Colonic mucosa (tissue), 4 donors: Measurements from ENCODE around the gene TOM1. TPM values are rescaled to one million over a fixed set of nuclear protein-coding genes. Genes with fewer than 3 reads are reported as not detected.
A peak's percentile ranks its signal among the peaks of the same experiment; 100 is the strongest.

Experiments used
- DNase-seq: peaks from one replicate; pipeline ENCODE4 v3.0.0-alpha.2; 2020
- H3K27ac ChIP-seq: fragments of 200-600 bp; one replicate; pipeline ENCODE4 v1.8.0; 2021
- H3K27me3 ChIP-seq: fragments of 200-600 bp; one replicate; pipeline ENCODE4 v1.8.0; 2021
- H3K36me3 ChIP-seq: fragments of 200-600 bp; one replicate; pipeline ENCODE4 v1.8.0; 2021
- H3K4me1 ChIP-seq: fragments of 200-600 bp; one replicate; pipeline ENCODE4 v1.8.0; 2021; ENCODE audit warnings: mild to moderate bottlenecking
- H3K4me3 ChIP-seq: fragments of 200-600 bp; one replicate; pipeline ENCODE4 v1.8.0; 2021
- H3K9ac ChIP-seq, 2 donors: one replicate each; pipeline ENCODE4 v1.7.0; 2013; ENCODE audit warnings: control low read depth in 2 of 2, low read depth in 2 of 2, low read length in 2 of 2
- H3K9me3 ChIP-seq: fragments of 200-600 bp; one replicate; pipeline ENCODE4 v1.8.0; 2021
- intact Hi-C: fragments of 100-400 bp; cut with DNase I; formaldehyde crosslinking; loops from one replicate; pipeline ENCODE4 v1.14.1; 2022
- total RNA-seq, 2 donors: library from RNA; stranded (reverse); fragmentation: NEBNext Ultra II Directional in 1 of 2; extraction: Animal tissue kit (Norgen Biotek cat#: 25700) in 1 of 2; gene quantifications; one replicate each; pipeline ENCODE4 v1.2.1, GENCODE V29; 2021
- TF ChIP-seq, protein P1 (sequence below): fragments of 200-600 bp; IDR thresholded peaks from one replicate; pipeline ENCODE4 v1.8.0; 2022; ENCODE audit warnings: antibody characterized with exemption, mild to moderate bottlenecking
- donor health status: healthy.
- donor health status: DM: no; HTN: no; CAD: no.
- donor health status: DM: no; HTN: no; CAD: no.

TOM1 gene
- total RNA-seq, 2 donors from 2014 or later = 43.0 to 60.3 TPM

DNA sequence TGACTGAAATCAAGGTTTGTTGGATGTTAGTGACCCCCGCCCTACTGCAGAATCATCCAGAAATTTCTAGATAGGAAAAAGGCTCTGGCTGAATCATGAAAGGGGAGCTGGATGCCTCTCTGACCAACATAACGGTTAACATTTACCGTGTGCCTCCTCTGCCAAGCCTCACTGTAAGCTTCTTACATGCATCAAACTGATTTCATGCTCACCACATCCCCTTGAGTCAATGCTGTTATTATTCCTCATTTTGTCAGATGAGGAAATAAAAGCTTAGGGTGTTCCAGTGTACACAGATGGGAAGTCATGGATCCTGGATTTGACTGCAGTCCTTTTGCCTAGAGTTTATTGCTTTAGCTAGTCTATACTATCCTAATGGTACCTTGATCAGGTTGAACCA, 75.3 kb downstream of the TOM1 start:
- intact Hi-C loops = no loop called here
- Histone ChIP-seq H3K9ac (peak overlapping the region in 1 of 2 donors; percentile 8), H3K4me1 (peaks cover 9% of the 10 kb centered on the region), H3K4me3 (no peak overlapping the region), H3K36me3 (no peaks in the 10 kb centered on the region), H3K27ac (no peak overlapping the region), H3K9me3 (no peaks in the 10 kb centered on the region), H3K27me3 (no peaks in the 10 kb centered on the region)
- no peak for DNase-seq
- TF ChIP-seq, protein P1, sequence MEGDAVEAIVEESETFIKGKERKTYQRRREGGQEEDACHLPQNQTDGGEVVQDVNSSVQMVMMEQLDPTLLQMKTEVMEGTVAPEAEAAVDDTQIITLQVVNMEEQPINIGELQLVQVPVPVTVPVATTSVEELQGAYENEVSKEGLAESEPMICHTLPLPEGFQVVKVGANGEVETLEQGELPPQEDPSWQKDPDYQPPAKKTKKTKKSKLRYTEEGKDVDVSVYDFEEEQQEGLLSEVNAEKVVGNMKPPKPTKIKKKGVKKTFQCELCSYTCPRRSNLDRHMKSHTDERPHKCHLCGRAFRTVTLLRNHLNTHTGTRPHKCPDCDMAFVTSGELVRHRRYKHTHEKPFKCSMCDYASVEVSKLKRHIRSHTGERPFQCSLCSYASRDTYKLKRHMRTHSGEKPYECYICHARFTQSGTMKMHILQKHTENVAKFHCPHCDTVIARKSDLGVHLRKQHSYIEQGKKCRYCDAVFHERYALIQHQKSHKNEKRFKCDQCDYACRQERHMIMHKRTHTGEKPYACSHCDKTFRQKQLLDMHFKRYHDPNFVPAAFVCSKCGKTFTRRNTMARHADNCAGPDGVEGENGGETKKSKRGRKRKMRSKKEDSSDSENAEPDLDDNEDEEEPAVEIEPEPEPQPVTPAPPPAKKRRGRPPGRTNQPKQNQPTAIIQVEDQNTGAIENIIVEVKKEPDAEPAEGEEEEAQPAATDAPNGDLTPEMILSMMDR = no peak

- TF ChIP-seq, protein P1 = no peak
- DNase-seq = no peak
- intact Hi-C loops = no loop called here
- Histone ChIP-seq H3K27ac (no peak overlapping the region), H3K9me3 (no peaks in the 10 kb centered on the region), H3K4me3 (no peak overlapping the region), H3K9ac (peak overlapping the region in 1 of 2 donors; percentile 8), H3K4me1 (peaks cover 14% of the 10 kb centered on the region), H3K27me3 (no peaks in the 10 kb centered on the region), H3K36me3 (no peaks in the 10 kb centered on the region)
These were observed 75.8 kb downstream of the TOM1 start for GRCh38 chr22:35375526-35375925.

- no peaks in the 10 kb centered on the region for H3K9me3 ChIP-seq
- H3K36me3 ChIP-seq = no peaks in the 10 kb centered on the region
- intact Hi-C loops = no loop called here
- peak overlapping the region in 1 of 2 donors; percentile 74 for H3K9ac ChIP-seq
- TF ChIP-seq, protein P1 = no peak
- no peak overlapping the region for H3K4me3 ChIP-seq
- H3K27me3 ChIP-seq = no peaks in the 10 kb centered on the region
- H3K4me1 ChIP-seq = peaks cover 14% of the 10 kb centered on the region
- peak overlapping the region; percentile 79 for H3K27ac ChIP-seq
- peak; percentile 96 for DNase-seq
These were observed 77.2 kb downstream of the TOM1 start for GRCh38 chr22:35376728-35377472.

- intact Hi-C loops = no loop called here
- DNase-seq = no peak
- Histone ChIP-seq H3K4me3 (no peak overlapping the region), H3K27me3 (no peaks in the 10 kb centered on the region), H3K9ac (peak overlapping the region in 1 of 2 donors; percentile 68), H3K4me1 (peaks cover 14% of the 10 kb centered on the region), H3K36me3 (no peaks in the 10 kb centered on the region), H3K27ac (peak overlapping the region; percentile 79), H3K9me3 (no peaks in the 10 kb centered on the region)
- TF ChIP-seq, protein P1 = no peak
These were observed 78.0 kb downstream of the TOM1 start for GRCh38 chr22:35377735-35378134.

DNA sequence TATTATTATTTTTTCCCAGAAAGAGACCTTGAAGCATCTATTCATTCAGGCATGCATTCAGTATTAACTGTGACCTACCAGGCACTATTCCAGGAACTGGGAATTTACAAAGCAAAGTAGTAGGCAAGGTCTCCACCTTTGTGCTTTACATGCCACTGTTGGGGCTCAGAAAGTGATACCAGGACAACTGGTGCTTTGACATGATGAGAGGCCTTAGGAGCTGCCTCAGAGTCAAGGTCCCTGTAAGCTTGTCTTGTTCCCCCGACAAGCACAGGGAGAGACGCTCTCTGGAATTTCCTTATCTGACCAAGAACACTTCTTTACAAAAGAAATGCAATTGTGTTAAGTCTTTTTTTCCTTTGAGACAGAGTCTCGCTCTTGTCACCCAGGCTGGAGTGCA, 78.9 kb downstream of the TOM1 start:
- Histone ChIP-seq H3K27ac (peak overlapping the region; percentile 79), H3K9ac (peak overlapping the region in 1 of 2 donors; percentile 68), H3K27me3 (no peaks in the 10 kb centered on the region), H3K4me3 (no peak overlapping the region), H3K9me3 (no peaks in the 10 kb centered on the region), H3K4me1 (peaks cover 14% of the 10 kb centered on the region), H3K36me3 (no peaks in the 10 kb centered on the region)
- TF ChIP-seq, protein P1 = no peak
- DNase-seq = no peak
- intact Hi-C loops = no loop called here
